ENCODE data around the gene EIF5A2. TPM values are rescaled to one million over a fixed set of nuclear protein-coding genes. Genes with fewer than 3 reads are reported as not detected.

Gene EIF5A2
- total and polyA plus RNA-seq, 10 of the 15 experiments (the other 5 are each of a cell fraction or from before 2014, with no cell fraction given): 0.76 to 3.0 (median 2.2) TPM

DNA sequence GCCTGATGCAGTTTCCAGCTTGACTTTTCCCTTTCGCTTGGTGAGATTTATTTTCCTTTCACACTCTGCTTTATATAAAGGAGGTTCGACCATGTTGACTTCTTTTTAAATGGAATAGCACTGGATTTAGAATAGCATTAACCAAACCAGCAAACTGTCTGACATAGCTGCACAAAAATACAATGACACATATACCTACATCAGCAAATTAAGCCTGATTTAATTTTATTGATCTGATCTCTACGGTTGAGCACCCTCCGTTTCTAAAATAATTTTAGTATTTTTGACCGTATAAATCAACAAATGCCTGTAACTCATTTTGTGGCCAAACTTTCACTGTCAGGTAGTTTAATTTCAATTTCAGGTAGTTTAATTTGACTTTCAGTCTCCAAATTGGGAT is 5.8 kb upstream of the EIF5A2 start (continued):
- TF ChIP-seq BHLHE40 (IDR thresholded peaks at IDR 0.05; ENCODE audit: borderline replicate concordance in 1 of 2, low read depth in 2 of 2, low read length in 1 of 2) (no peak), MEF2B (IDR thresholded peaks at IDR 0.05; ENCODE audit: partially characterized antibody, poor library complexity, severe bottlenecking) (no peak), HDGF (IDR thresholded peaks at IDR 0.05) (no peak), MYB (IDR thresholded peaks at IDR 0.05; ENCODE audit: borderline replicate concordance, low read depth, low read length) (no peak)

DNA sequence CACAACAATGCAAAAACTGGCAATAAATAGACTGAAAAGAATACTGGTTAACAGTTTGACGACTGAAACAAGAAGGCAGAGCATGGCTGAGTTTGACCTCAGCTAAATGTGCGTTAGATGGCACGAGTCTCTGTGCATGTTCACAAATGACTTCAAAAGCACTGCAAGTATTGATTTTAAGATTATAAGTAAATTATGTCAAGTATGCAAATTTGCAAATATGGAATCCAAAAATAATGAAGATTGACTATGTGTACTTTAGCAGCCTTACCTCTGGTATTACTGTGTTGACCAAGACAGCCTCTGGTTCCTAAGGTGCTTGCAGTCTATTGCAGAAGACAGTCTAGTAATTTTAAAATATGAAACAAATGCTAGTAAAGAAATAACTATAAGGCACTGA is 2.6 kb upstream of the EIF5A2 start:
- Histone ChIP-seq H3K27me3 (replicated peaks in 1 of 2; ENCODE audit: control insufficient read depth in 2 of 2, insufficient read depth in 2 of 2, low read length in 1 of 2) (0 out of 4 replicates have a peak, but pooled peaks cover 0 to 3% of the 10 kb centered on the region in 2 experiments), H3K27ac (ENCODE audit: control insufficient read depth, insufficient read depth) (no peak overlapping the region), H3K4me1 (ENCODE audit: control insufficient read depth, insufficient read depth, low read length) (no peaks in the 10 kb centered on the region; the same call in 1 of the 2 replicates), H3K9ac (ENCODE audit: control insufficient read depth, insufficient read depth, low read length) (no peak overlapping the region), H4K20me1 (ENCODE audit: control insufficient read depth, insufficient read depth) (no peaks in the 10 kb centered on the region), H3K4me2 (ENCODE audit: control insufficient read depth, insufficient read depth) (no peak overlapping the region), H3K36me3 (ENCODE audit: control insufficient read depth in 2 of 2, insufficient read depth in 2 of 2, low read length in 1 of 2) (no peaks in the 10 kb centered on the region), H3K4me3 (no peak overlapping the region), H3K9me3 (replicated peaks; ENCODE audit: control insufficient read depth, insufficient read depth, low read length) (peaks cover 8% of the 10 kb centered on the region), H3K79me2 (ENCODE audit: control insufficient read depth, insufficient read depth, low read length) (no peaks in the 10 kb centered on the region), H2AFZ (ENCODE audit: control insufficient read depth, low read depth, low read length) (no peak overlapping the region)
- in situ Hi-C loops (cut with MboI) (no loop called here), intact Hi-C loops (cut with micrococcal nuclease; ENCODE audit: unreplicated experiment) (no loop called here)
- DNase-seq (ENCODE audit: low read depth, low spot score): no peak
- no peak for FAIRE-seq
- ChIA-PET RAD21 (ENCODE audit: unreplicated experiment) (no interaction called here), SMC1A (ENCODE audit: uncharacterized antibody, unreplicated experiment) (no interaction called here), CTCF (no interaction called here), POLR2A (no interaction called here)
- WGBS (ENCODE audit: insufficient coverage, insufficient replicate concordance, low lambda C conversion rate, missing lambda C conversion rate): 67% methylated on average over 3 of the region's 3 CpGs
- BruUV-seq (replicated peaks): no TSS peak
- no peak for ATAC-seq
- TF ChIP-seq ZNF384 (IDR thresholded peaks at IDR 0.05; ENCODE audit: borderline replicate concordance, low read depth, low read length): no peak
- TF ChIP-seq SMARCA5 (IDR thresholded peaks at IDR 0.05): no peak
- TF ChIP-seq CHD1 (IDR thresholded peaks at IDR 0.05; ENCODE audit: low read depth, low read length): no peak
- TF ChIP-seq, protein P1, sequence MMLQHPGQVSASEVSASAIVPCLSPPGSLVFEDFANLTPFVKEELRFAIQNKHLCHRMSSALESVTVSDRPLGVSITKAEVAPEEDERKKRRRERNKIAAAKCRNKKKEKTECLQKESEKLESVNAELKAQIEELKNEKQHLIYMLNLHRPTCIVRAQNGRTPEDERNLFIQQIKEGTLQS (IDR thresholded peaks at IDR 0.05; ENCODE audit: borderline replicate concordance, extremely low read depth, low read depth, low read length): no peak
- TF ChIP-seq KDM1A (IDR thresholded peaks at IDR 0.05; ENCODE audit: borderline replicate concordance): no peak
- no peak for TF ChIP-seq ESRRA (IDR thresholded peaks at IDR 0.05; ENCODE audit: low read length)
- TF ChIP-seq GATAD2B (conservative IDR thresholded peaks at IDR 0.05; ENCODE audit: low read depth): no peak
- no peak for TF ChIP-seq TCF3 (IDR thresholded peaks at IDR 0.05; ENCODE audit: borderline replicate concordance, insufficient read depth, low read depth, low read length)
- no peak for TF ChIP-seq KAT2A (conservative IDR thresholded peaks at IDR 0.05; ENCODE audit: control insufficient read depth, low read depth, low read length)
- TF ChIP-seq, protein P2, sequence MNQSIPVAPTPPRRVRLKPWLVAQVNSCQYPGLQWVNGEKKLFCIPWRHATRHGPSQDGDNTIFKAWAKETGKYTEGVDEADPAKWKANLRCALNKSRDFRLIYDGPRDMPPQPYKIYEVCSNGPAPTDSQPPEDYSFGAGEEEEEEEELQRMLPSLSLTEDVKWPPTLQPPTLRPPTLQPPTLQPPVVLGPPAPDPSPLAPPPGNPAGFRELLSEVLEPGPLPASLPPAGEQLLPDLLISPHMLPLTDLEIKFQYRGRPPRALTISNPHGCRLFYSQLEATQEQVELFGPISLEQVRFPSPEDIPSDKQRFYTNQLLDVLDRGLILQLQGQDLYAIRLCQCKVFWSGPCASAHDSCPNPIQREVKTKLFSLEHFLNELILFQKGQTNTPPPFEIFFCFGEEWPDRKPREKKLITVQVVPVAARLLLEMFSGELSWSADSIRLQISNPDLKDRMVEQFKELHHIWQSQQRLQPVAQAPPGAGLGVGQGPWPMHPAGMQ (IDR thresholded peaks at IDR 0.05; ENCODE audit: borderline replicate concordance): no peak
- no peak for TF ChIP-seq PAX5 (IDR thresholded peaks at IDR 0.05; ENCODE audit: borderline replicate concordance, low read depth, low read length)
- no peak for TF ChIP-seq SP1 (IDR thresholded peaks at IDR 0.05; ENCODE audit: low read depth, low read length)
- TF ChIP-seq, protein P3, sequence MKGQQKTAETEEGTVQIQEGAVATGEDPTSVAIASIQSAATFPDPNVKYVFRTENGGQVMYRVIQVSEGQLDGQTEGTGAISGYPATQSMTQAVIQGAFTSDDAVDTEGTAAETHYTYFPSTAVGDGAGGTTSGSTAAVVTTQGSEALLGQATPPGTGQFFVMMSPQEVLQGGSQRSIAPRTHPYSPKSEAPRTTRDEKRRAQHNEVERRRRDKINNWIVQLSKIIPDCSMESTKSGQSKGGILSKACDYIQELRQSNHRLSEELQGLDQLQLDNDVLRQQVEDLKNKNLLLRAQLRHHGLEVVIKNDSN (IDR thresholded peaks at IDR 0.05; ENCODE audit: borderline replicate concordance, extremely low read length, insufficient read depth, low read depth, low read length): no peak
- TF ChIP-seq CHD2 (IDR thresholded peaks at IDR 0.05; ENCODE audit: borderline replicate concordance, low read depth, low read length): no peak
- no peak for TF ChIP-seq MTA3 (IDR thresholded peaks at IDR 0.05; ENCODE audit: borderline replicate concordance, low read length)
- TF ChIP-seq NR2C1 (IDR thresholded peaks at IDR 0.05): no peak
